GM12878 (cell line): ENCODE measurements around the gene SMARCC2. TPM values are rescaled to one million over a fixed set of nuclear protein-coding genes. Genes with fewer than 3 reads are reported as not detected.

Experiments
- BCL11A ChIP-seq: IDR thresholded peaks from 2 replicates; pipeline ENCODE4 v1.6.1; 2011; ENCODE audit warnings: low read depth, low read length
- BHLHE40 ChIP-seq, 2 experiments: fragments of 450-650 bp in 1 of 2; IDR thresholded peaks; 2 replicates each; pipeline ENCODE4 v1.6.1; 2011 to 2017; ENCODE audit warnings: low read depth in 2 of 2, borderline replicate concordance in 1 of 2, improper control_type of control experiment in 1 of 2, low read length in 1 of 2, mild to moderate bottlenecking in 1 of 2
- CBX3 ChIP-seq: fragments of 200-600 bp; sonication (generic); IDR thresholded peaks from 2 replicates; pipeline ENCODE4 v1.6.1; 2016; ENCODE audit warnings: low read depth, borderline replicate concordance
- FOXK2 ChIP-seq: fragments of 450-650 bp; IDR thresholded peaks from 2 replicates; pipeline ENCODE4 v1.6.1; 2017; ENCODE audit warnings: mild to moderate bottlenecking, moderate library complexity
- HCFC1 ChIP-seq: fragments of 150-350 bp; IDR thresholded peaks from 2 replicates; pipeline ENCODE4 v1.6.1; 2014; ENCODE audit warnings: low read length
- MEF2A ChIP-seq: IDR thresholded peaks from 2 replicates; pipeline ENCODE4 v1.6.1; 2011; ENCODE audit warnings: low read depth, mild to moderate bottlenecking, low read length, moderate library complexity; ENCODE audit not compliant: insufficient read depth
- MYC ChIP-seq: IDR thresholded peaks from 2 replicates; pipeline ENCODE4 v1.6.1; 2011; ENCODE audit warnings: mild to moderate bottlenecking, low read length, moderate library complexity, inconsistent platforms; ENCODE audit not compliant: insufficient read depth, insufficient replicate concordance, insufficient read length, severe bottlenecking
- NBN ChIP-seq: fragments of 450-650 bp; IDR thresholded peaks from 2 replicates; pipeline ENCODE4 v1.6.1; 2016
- NFIC ChIP-seq: IDR thresholded peaks from 2 replicates; pipeline ENCODE4 v1.6.1; 2012; ENCODE audit warnings: low read depth, mild to moderate bottlenecking, inconsistent platforms, low read length, moderate library complexity
- RB1 ChIP-seq: fragments of 450-650 bp; formaldehyde crosslinking; IDR thresholded peaks from 2 replicates; pipeline ENCODE4 v1.6.1; 2017; ENCODE audit warnings: mild to moderate bottlenecking, borderline replicate concordance
- RBBP5 ChIP-seq: fragments of 200-600 bp; sonication (generic); conservative IDR thresholded peaks from 2 replicates; pipeline ENCODE4 v1.6.1; 2016
- RELA ChIP-seq: fragments of 450-650 bp; IDR thresholded peaks from 2 replicates; pipeline ENCODE4 v1.8.0; 2014; ENCODE audit warnings: borderline replicate concordance; ENCODE audit not compliant: partially characterized antibody
- RELB ChIP-seq: fragments of 450-650 bp; IDR thresholded peaks from 2 replicates; pipeline ENCODE4 v1.6.1; 2017; ENCODE audit warnings: low read depth, mild to moderate bottlenecking, moderate library complexity
- SIX5 ChIP-seq: IDR thresholded peaks from 2 replicates; pipeline ENCODE4 v1.6.1; 2011; ENCODE audit warnings: mild to moderate bottlenecking, low read depth, low read length, moderate library complexity; ENCODE audit not compliant: severe bottlenecking
- SMC3 ChIP-seq: IDR thresholded peaks from 2 replicates; pipeline ENCODE4 v1.6.1; 2011; ENCODE audit warnings: low read length, improper control_type of control experiment, borderline replicate concordance
- SREBF1 ChIP-seq: IDR thresholded peaks from 2 replicates; pipeline ENCODE4 v1.6.1; 2012; ENCODE audit warnings: mild to moderate bottlenecking, low read length
- TCF12 ChIP-seq: IDR thresholded peaks from 2 replicates; pipeline ENCODE4 v1.6.1; 2011; ENCODE audit warnings: low read depth, mild to moderate bottlenecking, low read length
- TCF3 ChIP-seq: IDR thresholded peaks from 2 replicates; pipeline ENCODE4 v1.6.1; 2012; ENCODE audit warnings: low read depth, mild to moderate bottlenecking, low read length, borderline replicate concordance; ENCODE audit not compliant: insufficient read depth
- YY1 ChIP-seq: IDR thresholded peaks from 2 replicates; pipeline ENCODE4 v1.6.1; 2011; ENCODE audit warnings: low read depth, mild to moderate bottlenecking, low read length
- polyA plus RNA-seq, 11 experiments: library from polyadenylated mRNA; depleted of rRNA in 4 of 11; unstranded in 6 of 11; stranded (reverse) in 5 of 11; fragments of >200 nt; fragmentation: Nextera tagmentation in 4 of 11; fragmentation: Illumina TruSeq in 1 of 11; extraction: Ambion mirVana in 4 of 11; extraction: Trizol in 1 of 11; gene quantifications; 1 replicate in 1 of 11; 2 replicates in 10 of 11; pipeline versions ENCODE4 v1.2.1 to v1.2.3, GENCODE V29; 2011 to 2016; ENCODE audit warnings: inconsistent platforms in 2 of 11, missing spikeins in 2 of 11, low read depth in 1 of 11
- total RNA-seq, 4 experiments: library from RNA; depleted of rRNA in 3 of 4; stranded (reverse); fragments of >200 nt in 3 of 4; fragmentation: Illumina TruSeq in 1 of 4; extraction: Trizol in 1 of 4; gene quantifications; 2 replicates each; pipeline versions ENCODE4 v1.2.1 to v1.2.3, GENCODE V29; 2013 to 2021
- TF ChIP-seq, protein P1 (sequence below): IDR thresholded peaks from 2 replicates; pipeline ENCODE4 v1.6.1; 2012; ENCODE audit warnings: low read length, inconsistent platforms
- TF ChIP-seq, protein P2 (sequence below): IDR thresholded peaks from 2 replicates; pipeline ENCODE4 v1.6.1; 2012; ENCODE audit warnings: improper control_type of control experiment, low read depth, low read length; ENCODE audit not compliant: insufficient replicate concordance
- TF ChIP-seq, protein P3 (sequence below), 3 experiments: IDR thresholded peaks in 2 of 3; conservative IDR thresholded peaks in 1 of 3; 2 replicates each; pipeline ENCODE4 v1.5.1; 2011; ENCODE audit warnings: low read depth in 3 of 3, low read length in 3 of 3, mild to moderate bottlenecking in 3 of 3, control low read depth in 2 of 3, moderate library complexity in 2 of 3, inconsistent platforms in 1 of 3, mixed read lengths in 1 of 3; ENCODE audit not compliant: control insufficient read depth in 2 of 3, insufficient read depth in 1 of 3; ENCODE audit errors: extremely low read depth in 1 of 3

The SMARCC2 gene
- total and polyA plus RNA-seq, 10 of the 15 experiments (the other 5 are each of a cell fraction or from before 2014, with no cell fraction given): 13.6 to 71.2 (median 42.3) TPM

DNA sequence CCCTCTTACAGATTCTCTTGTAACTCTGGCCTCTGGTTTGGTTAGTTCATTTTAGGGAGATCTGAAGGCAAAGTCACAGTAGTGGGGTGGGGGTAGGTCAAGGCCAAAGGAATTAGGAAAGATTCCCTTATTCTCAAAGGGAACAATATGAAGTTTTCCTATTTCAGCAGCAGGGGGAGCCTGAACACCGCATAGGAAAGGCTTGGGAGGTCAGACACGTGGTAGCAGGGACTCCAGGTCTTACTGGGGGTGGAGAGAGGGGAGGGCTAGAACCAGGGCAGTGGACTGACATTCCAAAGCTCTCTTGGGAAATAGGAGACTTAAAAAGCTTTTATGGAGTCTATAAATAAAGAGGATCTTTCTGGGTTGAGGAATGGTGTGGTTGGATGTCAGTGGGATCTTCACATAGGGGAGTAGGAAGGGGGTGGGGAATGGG is 69.9 kb downstream of the SMARCC2 start (continued):
- TF ChIP-seq TCF3: no peak
- peak; percentile 43 for TF ChIP-seq MYC
- no peak for TF ChIP-seq NFIC
- TF ChIP-seq SIX5: no peak
- peak; percentile 67 for TF ChIP-seq RELB
- no peak for TF ChIP-seq BHLHE40 (IDR thresholded peaks at IDR 0.05; ENCODE audit: borderline replicate concordance in 1 of 2, low read depth in 2 of 2, low read length in 1 of 2)
- TF ChIP-seq BCL11A: no peak
- TF ChIP-seq, protein P1, sequence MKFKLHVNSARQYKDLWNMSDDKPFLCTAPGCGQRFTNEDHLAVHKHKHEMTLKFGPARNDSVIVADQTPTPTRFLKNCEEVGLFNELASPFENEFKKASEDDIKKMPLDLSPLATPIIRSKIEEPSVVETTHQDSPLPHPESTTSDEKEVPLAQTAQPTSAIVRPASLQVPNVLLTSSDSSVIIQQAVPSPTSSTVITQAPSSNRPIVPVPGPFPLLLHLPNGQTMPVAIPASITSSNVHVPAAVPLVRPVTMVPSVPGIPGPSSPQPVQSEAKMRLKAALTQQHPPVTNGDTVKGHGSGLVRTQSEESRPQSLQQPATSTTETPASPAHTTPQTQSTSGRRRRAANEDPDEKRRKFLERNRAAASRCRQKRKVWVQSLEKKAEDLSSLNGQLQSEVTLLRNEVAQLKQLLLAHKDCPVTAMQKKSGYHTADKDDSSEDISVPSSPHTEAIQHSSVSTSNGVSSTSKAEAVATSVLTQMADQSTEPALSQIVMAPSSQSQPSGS: no peak
- no peak for TF ChIP-seq RELA
- peak; percentile 29; the same call in 1 of the 2 replicates for TF ChIP-seq RB1
- TF ChIP-seq FOXK2: no peak
- TF ChIP-seq SREBF1: no peak
- peak; percentile 53 for TF ChIP-seq SMC3
- no peak for TF ChIP-seq NBN
- peak; percentile 51; the same call in 1 of the 2 replicates for TF ChIP-seq YY1
- TF ChIP-seq HCFC1: no peak
- TF ChIP-seq RBBP5: no peak
- TF ChIP-seq, protein P2, sequence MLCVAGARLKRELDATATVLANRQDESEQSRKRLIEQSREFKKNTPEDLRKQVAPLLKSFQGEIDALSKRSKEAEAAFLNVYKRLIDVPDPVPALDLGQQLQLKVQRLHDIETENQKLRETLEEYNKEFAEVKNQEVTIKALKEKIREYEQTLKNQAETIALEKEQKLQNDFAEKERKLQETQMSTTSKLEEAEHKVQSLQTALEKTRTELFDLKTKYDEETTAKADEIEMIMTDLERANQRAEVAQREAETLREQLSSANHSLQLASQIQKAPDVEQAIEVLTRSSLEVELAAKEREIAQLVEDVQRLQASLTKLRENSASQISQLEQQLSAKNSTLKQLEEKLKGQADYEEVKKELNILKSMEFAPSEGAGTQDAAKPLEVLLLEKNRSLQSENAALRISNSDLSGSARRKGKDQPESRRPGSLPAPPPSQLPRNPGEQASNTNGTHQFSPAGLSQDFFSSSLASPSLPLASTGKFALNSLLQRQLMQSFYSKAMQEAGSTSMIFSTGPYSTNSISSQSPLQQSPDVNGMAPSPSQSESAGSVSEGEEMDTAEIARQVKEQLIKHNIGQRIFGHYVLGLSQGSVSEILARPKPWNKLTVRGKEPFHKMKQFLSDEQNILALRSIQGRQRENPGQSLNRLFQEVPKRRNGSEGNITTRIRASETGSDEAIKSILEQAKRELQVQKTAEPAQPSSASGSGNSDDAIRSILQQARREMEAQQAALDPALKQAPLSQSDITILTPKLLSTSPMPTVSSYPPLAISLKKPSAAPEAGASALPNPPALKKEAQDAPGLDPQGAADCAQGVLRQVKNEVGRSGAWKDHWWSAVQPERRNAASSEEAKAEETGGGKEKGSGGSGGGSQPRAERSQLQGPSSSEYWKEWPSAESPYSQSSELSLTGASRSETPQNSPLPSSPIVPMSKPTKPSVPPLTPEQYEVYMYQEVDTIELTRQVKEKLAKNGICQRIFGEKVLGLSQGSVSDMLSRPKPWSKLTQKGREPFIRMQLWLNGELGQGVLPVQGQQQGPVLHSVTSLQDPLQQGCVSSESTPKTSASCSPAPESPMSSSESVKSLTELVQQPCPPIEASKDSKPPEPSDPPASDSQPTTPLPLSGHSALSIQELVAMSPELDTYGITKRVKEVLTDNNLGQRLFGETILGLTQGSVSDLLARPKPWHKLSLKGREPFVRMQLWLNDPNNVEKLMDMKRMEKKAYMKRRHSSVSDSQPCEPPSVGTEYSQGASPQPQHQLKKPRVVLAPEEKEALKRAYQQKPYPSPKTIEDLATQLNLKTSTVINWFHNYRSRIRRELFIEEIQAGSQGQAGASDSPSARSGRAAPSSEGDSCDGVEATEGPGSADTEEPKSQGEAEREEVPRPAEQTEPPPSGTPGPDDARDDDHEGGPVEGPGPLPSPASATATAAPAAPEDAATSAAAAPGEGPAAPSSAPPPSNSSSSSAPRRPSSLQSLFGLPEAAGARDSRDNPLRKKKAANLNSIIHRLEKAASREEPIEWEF: no peak
- TF ChIP-seq TCF12: no peak
- no peak for TF ChIP-seq CBX3
- TF ChIP-seq MEF2A: no peak
- TF ChIP-seq, protein P3, sequence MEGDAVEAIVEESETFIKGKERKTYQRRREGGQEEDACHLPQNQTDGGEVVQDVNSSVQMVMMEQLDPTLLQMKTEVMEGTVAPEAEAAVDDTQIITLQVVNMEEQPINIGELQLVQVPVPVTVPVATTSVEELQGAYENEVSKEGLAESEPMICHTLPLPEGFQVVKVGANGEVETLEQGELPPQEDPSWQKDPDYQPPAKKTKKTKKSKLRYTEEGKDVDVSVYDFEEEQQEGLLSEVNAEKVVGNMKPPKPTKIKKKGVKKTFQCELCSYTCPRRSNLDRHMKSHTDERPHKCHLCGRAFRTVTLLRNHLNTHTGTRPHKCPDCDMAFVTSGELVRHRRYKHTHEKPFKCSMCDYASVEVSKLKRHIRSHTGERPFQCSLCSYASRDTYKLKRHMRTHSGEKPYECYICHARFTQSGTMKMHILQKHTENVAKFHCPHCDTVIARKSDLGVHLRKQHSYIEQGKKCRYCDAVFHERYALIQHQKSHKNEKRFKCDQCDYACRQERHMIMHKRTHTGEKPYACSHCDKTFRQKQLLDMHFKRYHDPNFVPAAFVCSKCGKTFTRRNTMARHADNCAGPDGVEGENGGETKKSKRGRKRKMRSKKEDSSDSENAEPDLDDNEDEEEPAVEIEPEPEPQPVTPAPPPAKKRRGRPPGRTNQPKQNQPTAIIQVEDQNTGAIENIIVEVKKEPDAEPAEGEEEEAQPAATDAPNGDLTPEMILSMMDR (IDR thresholded peaks at IDR 0.05 in 2 of 3, conservative IDR thresholded peaks at IDR 0.05 in 1 of 3; ENCODE audit: control insufficient read depth in 2 of 3, extremely low read depth in 1 of 3, insufficient read depth in 1 of 3, low read depth in 3 of 3, low read length in 3 of 3): peak; percentile 72 to 87 (median 73)
